Stimulated activated naive CD4-positive, alpha-beta T cell treated with Interleukin-2 at 50 U/mL for 16 hours (primary cell): ENCODE results near the gene CACNA2D2.

Source experiments
- DNase-seq: peaks from one replicate; lab custom pipeline; 2025; lab: John Stamatoyannopoulos, UW

CACNA2D2 gene

DNA sequence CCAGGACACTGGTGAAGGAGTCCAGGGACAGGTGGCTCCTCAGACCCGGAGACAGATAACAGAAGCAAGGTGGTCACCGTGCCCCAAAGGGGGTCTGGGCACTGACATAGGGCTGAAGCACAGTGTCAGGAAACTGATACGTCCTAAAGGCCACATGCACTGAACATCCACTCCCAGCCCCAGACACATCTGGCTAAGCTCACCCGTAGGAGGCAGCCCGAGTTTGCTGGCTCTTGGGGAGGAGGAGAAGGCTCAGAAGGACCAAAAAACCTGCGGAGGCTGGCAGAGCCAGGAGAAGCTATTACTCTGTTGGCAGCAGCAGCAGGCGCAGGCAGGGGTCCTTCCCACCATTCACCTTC lies 1.2 kb downstream of the CACNA2D2 start:
- no peak for DNase-seq

DNA sequence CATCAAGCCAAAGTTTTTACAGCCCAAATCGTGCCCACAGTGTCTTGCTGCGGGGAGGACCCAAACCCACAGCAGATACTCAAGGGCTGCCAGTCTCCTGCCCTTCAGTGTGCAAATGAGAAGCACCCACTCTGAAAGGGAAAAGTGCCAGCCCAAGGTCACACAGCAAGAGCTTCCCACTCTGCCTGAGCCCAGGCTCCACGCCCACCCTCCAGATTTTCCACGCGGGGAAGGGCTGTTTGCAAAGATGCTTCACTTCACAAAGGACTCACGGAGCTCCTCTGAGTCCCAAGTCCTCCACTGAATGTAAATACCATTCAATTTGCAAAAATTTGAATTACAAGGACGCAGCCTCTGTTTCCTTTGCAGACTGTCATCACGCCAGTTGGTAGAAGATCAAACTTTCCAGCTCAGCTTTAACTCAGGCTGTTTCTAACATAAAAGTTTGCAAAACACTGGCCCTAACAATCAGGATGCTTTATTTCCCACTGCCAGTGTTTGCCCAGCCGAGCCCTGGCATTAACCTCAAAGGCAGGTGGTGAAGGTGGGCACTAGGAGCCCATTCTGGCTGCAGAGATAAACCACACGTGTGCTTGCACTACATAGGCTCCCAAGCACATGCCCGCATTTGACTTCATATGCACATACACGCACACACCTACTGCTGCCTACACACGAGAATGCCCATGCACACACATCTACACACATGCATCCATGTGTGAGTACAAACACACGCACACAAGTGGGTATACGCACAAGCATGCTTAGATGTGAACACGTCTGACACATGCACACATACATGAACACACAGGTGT lies 7.6 kb downstream of the CACNA2D2 start:
- no peak for DNase-seq

DNA sequence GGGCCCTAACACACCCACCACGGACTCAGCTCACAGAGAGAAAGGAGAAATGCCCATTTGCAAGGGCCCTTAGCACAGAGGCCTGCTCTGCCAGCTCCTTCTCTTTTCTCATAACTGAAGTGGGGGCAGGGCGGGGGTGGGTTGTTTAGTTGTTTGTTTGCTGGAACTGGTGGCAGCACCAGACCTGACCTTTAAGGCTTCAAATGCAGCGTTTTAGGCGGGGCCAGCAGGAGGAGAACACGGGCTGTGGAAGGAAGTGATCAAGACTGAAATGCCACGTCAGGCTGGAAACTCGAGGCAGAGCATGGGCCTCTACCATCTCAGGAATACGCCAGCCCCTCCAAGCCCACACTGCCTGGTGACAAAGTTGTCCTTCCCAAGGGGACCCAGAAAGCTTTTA lies 9.3 kb downstream of the CACNA2D2 start:
- DNase-seq, result no peak

DNA sequence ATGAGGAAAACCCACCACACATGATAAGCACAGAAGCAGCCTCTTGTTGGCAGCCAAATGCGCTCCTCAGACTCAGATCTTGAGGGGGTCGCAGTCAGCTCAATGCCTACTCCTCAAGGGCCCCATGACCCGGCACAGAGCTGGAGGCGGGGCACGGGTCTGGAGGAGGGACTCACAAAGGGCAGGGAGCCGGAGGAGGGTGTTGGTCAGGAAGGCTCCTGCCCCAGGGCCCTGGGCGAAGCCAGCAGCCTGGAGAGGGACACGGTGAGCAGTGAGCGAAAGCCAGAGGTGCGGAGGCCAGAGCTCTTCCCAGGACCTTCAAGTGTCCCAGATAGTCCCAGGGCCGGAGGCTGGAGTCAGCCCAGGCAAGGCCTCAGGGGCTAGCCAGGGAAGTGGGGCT lies 9.8 kb downstream of the CACNA2D2 start:
- DNase-seq, result no peak

DNA sequence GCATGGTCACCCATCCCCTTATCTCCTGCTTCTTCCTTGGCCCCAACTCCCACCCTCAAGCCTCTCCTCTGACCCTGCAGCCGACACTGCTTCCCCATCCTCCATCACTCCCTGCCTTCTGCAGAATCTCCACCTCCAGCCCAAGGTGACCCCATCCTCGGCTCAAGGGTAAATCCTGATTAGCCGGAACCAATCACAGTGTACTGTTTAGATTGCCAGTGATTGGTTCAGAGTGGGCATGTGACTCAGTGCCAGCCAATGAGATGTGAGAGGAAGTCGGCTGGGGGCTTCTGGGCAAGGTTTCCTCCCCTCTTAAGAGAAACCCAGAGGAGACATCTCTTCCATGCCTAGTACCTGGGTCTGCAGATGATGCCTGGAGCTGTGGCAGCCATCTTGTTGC lies 10.3 kb downstream of the CACNA2D2 start:
- DNase-seq, result no peak

DNA sequence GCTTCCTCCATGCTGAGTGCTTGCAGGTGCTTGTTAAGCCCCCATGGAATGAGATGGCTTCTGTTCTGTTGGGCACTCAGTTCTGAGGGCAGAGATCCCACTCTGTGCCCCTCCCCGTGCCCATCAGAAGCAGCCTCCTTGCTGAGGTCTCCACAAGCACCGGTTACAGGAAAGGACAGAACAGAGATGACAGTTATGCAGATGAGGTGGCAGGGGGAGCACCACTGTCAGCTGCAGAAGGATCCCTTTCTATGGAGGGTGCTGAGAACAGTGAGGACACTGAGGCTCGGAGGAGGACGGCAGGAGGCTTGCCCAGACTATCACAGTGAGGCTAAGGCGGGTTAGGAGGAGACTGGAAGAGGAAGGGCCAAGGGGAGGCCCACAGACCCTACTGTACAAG lies 12.4 kb downstream of the CACNA2D2 start:
- DNase-seq, result no peak

DNA sequence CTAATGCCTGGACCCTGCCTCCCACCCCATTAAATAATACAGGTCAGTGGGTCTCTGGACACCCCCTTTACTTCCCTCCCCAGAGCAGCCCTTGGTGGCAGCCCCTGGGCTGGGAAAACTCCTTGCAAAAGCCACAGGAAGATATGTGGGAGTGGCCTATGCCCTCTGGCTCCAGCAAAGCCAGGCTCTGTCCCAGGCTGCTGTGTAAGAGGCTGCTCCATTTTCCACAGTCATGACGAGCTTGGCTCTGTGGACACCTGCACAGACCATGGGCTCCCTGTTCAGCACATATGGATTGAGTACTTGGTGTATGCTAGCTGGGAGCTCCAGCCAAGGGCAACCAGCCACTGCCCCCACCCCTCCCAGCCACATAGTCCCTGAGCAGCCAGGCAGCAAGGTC lies 13.0 kb downstream of the CACNA2D2 start:
- no peak for DNase-seq

DNA sequence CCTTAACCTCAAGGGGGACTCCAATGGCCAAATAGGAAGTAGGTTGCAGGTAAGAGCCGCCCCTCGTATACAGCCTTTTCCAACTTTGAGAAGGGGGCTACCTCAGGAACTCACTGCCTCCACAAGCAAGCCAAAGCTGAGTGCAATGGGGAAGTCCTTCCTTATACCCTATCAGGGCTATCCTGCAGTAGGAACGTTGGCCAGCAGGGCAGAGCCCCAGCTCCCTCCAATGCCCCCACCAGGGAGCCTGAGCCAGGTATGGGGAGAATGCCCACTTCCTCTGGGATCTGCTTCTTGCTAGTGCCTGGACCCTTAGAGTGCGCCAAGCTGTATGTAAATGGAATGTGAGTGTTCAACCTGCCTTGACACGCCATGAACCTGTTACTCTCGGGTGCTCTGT lies 16.3 kb downstream of the CACNA2D2 start:
- DNase-seq, result no peak

DNA sequence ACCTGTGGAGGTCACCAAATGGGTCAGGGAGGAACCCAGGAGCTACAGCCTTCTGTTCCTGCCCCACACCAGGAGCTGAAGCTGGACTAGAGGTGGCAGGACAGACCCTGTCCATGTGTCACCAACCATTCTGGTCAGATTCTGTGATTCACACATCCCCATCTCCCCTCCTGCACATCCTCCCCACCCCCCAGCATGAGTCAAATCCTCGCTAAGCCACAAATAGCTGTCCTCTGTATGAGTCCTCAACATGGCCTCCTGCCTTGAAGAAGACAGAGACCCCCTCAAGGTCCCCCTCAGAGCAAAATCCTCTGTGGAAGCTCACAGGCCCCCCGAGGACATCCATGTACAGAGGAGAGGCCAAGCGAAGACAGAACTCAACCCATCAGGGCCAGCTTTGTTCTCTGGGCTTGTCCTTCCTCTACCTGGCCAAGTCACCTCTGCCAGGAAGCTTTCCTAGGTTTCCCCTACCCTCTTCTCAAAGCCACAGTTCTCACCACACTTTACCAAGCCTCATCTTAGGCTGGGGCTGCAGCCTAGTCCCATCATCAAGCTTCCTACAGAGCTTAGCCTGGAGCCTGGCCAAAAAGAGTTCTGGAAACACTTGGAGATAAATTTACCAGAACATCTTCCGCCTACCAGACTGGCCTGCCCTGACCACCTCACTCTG lies 17.1 kb downstream of the CACNA2D2 start:
- DNase-seq, result no peak

DNA sequence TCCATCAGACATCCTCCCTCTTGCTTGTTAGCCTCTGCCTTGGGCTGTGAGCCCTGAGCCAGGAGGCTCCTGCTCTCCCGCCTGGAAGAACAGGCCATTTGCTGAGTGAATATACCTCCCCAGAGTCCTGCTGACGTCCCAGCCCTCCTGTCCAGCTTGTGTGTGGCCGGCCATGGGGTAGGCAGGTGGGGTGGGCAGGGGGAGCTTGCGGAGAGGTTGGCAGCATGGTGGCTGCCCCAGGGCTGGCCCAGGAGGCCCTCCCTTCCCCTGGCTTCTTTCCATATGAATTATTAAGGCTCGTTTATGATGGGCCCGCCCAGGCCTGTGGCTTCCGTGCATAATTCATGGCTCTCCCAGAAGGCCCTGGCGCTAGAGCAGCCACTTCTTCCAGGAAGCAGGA lies 18.7 kb downstream of the CACNA2D2 start:
- DNase-seq, result no peak

DNA sequence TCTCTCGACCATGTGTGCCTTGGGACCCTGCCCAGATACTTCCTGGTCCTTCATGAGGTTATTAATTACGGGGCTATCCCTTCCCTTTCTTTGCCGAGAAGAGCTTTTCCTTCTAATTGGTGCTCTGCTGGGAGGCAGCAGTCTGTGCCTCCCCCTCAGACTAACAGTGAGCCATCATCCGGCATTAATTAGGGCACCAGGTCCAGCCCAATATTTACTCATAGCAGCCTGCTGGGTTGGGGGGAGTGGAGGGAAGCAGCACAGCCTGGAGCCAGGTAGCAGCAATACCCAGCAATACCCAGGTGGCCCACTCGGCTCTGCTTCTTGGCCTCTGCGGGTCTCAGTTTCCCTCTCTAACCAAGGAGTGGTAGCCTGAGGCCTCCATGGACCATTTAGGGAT lies 20.1 kb downstream of the CACNA2D2 start:
- DNase-seq, result no peak

DNA sequence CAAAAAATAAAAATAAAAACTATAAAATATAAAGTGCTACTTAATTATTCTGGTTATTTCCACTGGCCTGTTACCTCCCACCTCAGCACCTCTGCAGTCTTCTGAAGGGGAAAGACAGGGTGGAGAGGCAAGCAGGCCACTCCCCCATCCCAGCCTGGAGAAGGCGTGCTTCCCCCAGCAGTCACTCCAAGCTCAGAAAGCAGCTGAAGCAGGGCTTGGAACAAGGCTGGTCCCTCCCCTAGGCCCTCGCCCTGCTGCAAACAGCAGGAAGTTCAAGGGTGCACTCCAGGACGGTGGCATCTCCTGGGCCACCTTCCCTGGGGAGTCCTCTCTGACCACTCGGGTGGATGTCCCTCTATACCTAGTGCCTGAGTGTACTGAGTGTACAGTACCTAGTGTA lies 21.4 kb downstream of the CACNA2D2 start:
- no peak for DNase-seq

DNA sequence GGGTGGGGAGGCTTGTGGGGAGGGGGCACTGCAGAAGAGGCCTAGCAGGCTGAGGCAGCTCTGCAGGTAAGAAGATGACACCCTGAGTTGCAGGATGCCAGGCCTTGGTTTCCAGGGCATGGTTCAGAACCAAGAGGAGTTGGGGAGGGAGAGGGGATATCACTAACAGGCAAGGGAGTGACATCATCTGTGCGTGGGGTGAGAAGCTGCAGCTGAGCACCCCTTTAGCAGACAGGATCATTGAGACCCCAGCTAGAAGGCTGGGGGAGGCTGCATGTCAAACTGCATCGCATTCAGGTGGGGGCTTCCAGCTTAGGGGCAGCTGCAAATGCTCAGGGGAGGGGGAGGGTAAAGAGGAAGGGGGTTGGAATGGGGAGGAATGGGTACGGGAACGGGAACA lies 23.0 kb downstream of the CACNA2D2 start:
- DNase-seq, result no peak

DNA sequence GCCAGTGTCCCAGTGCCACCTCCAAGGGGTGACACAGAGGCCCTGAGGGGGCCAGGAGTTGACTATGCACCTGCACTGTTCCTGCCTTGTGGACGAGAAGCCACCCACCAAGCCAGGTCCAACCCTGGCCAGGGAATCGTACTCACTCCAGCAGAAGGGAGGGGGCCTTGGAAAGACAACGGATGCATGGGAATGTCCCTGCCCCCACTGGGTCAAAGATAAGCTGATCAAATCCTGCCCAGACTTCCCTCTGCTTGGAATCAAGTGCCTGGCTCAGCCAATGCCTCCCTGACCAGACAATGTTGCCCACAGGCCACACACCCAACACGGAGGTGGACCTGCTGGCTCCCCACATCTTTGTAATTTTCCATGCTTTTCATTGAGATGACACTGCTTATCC lies 23.9 kb downstream of the CACNA2D2 start:
- no peak for DNase-seq

DNA sequence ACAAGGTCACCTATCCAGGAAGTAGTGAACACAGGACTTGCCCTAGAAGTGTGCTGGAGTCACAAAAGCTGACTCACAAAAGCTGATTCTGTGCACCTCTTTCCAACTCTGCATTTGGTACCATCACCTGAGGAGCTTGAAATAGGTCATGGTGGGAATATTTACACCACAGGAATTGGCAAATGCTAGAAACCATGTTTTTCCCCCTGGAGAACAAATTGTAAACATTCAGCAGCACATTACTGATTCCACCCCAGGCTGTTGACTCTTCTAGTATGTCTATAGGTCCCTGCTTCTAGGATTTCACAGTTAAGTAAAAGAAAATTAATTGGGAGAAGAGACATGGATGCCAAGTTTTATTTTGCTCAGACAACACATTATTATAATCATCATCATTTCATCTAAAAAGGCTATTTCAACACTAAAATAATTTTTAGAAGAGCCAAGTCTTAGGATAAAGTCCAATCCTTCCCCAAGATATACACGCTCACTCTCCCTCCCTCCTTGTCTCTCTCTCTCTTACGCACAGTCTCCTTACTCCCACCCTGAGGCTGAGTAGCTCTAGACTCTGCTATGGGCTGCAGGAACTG lies 24.7 kb downstream of the CACNA2D2 start:
- DNase-seq, result no peak

DNA sequence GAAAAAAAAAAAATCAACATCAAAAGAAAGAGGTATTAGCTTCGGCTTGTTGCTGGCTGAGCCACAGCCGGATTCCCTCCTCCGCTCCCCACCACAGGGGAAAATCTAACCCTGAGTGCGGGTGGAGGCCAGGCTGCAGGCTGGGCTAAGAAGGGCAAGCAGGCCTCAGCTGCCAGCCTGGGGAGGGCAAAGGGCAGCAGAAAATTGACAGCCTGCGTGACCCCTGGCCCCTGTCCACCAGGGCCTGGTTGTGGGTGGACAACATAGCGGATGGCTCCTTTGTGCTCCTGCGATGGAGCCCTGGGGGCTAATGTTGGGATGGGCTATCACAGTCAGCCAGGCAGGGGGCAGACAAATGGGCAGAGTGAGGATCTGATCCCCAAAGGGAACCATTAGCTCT lies 25.4 kb downstream of the CACNA2D2 start:
- DNase-seq, result no peak

DNA sequence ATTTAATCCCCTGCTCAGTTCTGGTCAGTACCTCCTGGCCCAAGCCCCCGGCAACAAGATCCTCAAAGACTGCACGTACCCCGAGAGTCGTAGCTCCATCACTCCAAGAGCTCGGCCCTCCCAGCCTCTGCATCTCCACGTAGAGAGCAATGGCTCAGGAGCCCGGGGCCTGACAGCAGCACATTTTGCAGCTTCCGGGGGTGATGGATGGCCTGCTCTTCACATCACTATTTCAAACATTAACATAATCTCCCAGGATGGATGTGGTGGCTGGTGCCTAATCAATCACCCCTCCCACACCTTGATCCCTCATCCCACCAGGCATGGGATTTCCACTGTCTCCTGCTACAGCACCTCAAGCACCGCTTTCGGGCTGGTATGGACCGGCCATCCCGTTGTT lies 28.1 kb downstream of the CACNA2D2 start:
- DNase-seq, result no peak

DNA sequence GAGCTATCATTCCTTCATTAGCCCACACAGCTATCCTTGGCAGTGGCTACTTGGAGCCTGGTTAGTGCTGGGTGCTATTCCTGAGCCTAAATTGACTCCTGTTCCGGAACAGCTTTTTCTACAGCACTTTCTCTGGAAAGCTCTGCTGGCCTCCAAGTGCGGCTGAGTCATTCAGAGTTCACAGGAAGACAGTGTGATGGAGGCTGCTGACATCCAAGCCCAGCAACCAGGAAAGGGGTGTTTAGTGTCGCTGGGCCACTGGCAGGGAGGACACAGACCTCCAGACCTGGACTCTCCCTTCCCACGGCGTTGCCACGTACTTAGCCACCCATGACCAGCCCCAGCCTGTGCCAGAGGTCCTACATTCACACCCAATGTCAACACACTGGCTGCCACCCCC lies 28.7 kb downstream of the CACNA2D2 start:
- DNase-seq, result no peak

DNA sequence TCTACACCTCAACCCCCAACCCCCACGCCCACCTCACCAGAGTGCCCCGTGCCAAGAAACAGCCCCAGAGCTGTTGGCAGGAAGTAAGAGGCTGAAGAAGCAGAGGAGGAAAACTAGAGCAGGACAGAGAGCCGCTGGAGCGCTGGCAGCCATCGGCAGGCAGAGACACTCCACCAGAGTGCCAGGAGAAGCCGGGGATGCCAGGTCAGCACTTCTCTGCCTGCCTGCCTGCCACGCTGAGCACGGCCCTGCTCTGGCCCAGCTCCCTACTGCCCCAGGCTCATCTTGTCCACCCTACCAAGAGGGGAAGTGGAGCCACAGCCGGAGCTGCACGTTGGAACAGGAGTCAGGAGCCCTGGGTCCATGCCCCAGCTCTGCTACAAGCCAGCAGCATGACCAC lies 29.7 kb downstream of the CACNA2D2 start:
- no peak for DNase-seq

DNA sequence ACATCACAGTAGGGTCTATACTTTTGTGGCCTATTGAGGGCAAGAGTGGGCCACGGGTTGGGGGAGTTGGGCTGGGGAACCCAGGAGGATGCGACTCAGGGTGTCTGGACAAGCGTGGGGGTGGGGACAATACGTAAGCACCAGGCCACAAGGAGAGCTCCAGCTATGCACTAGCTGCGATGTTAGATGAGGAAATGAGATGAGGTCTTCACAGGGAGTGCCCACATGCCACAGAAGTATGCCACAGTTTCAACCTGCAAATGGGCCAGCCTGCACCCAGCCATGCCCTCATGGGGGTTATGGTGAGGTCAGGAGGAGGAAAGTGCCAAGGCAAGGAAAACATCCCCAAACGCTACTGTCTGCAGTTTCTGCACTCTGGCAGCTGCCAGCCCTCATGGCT lies 30.5 kb downstream of the CACNA2D2 start:
- DNase-seq, result no peak

DNA sequence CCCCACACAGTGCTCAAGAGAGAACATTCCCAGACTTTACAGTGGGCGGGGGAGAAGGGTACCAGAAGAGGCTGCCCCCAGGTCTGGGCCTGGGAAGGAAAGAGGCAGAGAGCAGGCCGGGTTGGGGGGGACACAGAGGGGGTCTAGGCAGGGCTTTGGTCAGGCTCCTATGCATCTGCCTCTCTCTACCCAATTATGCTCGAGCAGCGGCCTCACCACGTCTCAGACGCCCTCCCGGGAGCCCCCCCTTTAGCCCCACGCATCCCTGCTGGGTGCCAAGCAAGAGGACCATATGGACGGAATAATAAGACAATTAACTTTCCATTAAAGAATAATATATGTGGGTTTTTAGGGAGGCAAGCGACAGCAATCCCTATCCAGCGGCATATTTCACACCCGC lies 32.8 kb downstream of the CACNA2D2 start:
- DNase-seq, result no peak

DNA sequence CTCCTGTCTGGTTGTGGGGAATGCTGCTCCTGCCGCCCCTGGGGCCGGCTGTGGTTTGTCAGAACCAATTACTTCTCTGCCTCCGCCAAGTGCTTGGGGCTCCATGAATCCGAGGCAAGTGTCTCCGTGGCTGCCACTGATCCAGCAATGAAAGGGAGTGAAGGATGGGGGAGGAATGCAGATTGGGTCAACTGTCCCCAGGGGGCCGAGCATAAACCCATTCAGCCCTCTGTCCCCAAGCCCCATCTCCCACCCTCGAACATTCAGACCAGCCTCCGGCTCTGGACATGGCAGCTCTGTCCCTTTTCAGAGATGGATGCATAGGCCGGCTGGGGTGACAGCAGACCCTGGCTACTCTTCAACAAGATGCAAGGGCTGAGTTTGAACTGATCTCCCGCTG lies 35.5 kb downstream of the CACNA2D2 start:
- no peak for DNase-seq

DNA sequence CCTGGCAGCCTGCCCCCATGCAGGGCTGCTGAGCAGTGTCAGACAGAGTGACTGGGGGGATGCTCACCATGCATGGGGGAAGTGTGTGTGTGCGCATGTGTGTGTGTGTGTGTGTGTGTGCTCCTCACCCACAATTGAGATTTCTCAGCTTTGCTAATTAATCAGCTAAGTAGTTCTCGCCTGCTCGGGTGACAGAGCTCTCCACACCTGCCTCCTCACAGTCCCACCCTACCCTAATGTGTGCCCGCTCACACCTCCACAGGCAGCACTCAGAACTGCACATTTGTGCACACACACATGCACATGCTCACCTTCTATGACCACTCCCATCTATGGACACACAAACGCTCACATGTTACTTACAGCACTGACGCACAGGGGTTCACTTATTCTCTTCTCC lies 37.3 kb downstream of the CACNA2D2 start:
- DNase-seq, result no peak

DNA sequence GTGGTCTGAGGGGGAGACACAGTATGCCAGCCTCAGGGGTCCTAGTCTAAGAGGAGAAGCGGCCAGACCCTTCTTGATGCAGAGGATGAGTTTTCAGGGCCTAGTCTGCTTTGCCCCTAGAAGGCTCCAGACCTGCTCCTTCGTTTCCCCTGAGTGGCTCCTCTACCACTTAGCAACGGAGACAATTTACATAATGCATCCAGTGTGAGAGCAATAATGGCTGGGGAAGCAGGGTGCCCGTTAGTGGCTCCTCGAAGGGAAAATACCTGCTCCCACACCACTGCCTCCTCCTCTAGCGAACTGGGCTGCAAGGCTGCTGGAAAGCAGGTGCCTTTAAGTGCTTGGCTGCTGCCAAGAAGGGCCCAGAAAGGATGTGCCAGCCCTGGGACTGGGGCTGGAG lies 38.9 kb downstream of the CACNA2D2 start:
- DNase-seq, result no peak
